Esophagus squamous epithelium (tissue), 5 donors: ENCODE measurements around the gene ISCA2. TPM values are rescaled to one million over a fixed set of nuclear protein-coding genes. Genes with fewer than 3 reads are reported as not detected.
A peak's percentile ranks its signal among the peaks of the same experiment; 100 is the strongest.

Source experiments
- DNase-seq: peaks from one replicate; lab custom pipeline; 2025; lab: John Stamatoyannopoulos, UW
- H3K27ac ChIP-seq, 4 donors: fragments of 200-600 bp; sonication (generic); one replicate each; pipeline ENCODE4 v1.5.1; 2016 to 2019; ENCODE audit warnings: mild to moderate bottlenecking in 1 of 4
- H3K27me3 ChIP-seq, 4 donors: fragments of 200-600 bp; sonication (generic); 1 replicate in 3 of 4; 2 replicates in 1 of 4; pipeline versions ENCODE4 v1.5.1 to v1.6.0; 2017 to 2021; ENCODE audit warnings: antibody characterized with exemption in 1 of 4
- H3K36me3 ChIP-seq, 3 donors: fragments of 200-600 bp; sonication (generic); one replicate each; pipeline ENCODE4 v1.5.1; 2016 to 2019
- H3K4me1 ChIP-seq, 3 donors: fragments of 200-600 bp; sonication (generic); one replicate each; pipeline ENCODE4 v1.5.1; 2017 to 2019
- H3K4me3 ChIP-seq, 4 donors: fragments of 200-600 bp; sonication (generic); 1 replicate in 3 of 4; 2 replicates in 1 of 4; pipeline ENCODE4 v1.5.1; 2016 to 2019; ENCODE audit warnings: mild to moderate bottlenecking in 2 of 4, moderate library complexity in 1 of 4
- H3K9me3 ChIP-seq, 3 donors: fragments of 200-600 bp; sonication (generic); one replicate each; pipeline ENCODE4 v1.5.1; 2016 to 2019
- POLR2A ChIP-seq, 4 donors: fragments of 450-650 bp; IDR thresholded peaks; one replicate each; pipeline ENCODE4 v1.6.1; 2017; ENCODE audit warnings: antibody characterized with exemption in 4 of 4, mild to moderate bottlenecking in 4 of 4, moderate library complexity in 3 of 4
- WGBS, 2 donors: methylation state at CpG; one replicate each; pipeline ENCODE4 v1.1.5; 2018; 5-methylcytosine and 5-hydroxymethylcytosine counted together
- intact Hi-C: fragments of 100-400 bp; cut with DNase I; formaldehyde crosslinking; loops from one replicate; pipeline ENCODE4 v1.15.0; 2022
- total RNA-seq, 4 donors: library from RNA; depleted of rRNA; stranded (reverse); fragments of >200 nt; gene quantifications; one replicate each; pipeline ENCODE4 v1.1.0, GENCODE V29; 2016
- TF ChIP-seq, protein P1 (sequence below), 6 experiments: fragments of 450-650 bp in 4 of 6; fragments of 200-600 bp in 2 of 6; sonication (generic) in 2 of 6; IDR thresholded peaks; one replicate each; pipeline ENCODE4 v1.5.1; 2016 to 2019; ENCODE audit warnings: antibody characterized with exemption in 6 of 6, mild to moderate bottlenecking in 4 of 6, moderate library complexity in 4 of 6
- donor health status: DM: yes; HTN: yes; CAD: no.

Gene ISCA2
- total RNA-seq, 4 donors from 2014 or later = 4.6 to 15.1 (median 6.2) TPM

DNA sequence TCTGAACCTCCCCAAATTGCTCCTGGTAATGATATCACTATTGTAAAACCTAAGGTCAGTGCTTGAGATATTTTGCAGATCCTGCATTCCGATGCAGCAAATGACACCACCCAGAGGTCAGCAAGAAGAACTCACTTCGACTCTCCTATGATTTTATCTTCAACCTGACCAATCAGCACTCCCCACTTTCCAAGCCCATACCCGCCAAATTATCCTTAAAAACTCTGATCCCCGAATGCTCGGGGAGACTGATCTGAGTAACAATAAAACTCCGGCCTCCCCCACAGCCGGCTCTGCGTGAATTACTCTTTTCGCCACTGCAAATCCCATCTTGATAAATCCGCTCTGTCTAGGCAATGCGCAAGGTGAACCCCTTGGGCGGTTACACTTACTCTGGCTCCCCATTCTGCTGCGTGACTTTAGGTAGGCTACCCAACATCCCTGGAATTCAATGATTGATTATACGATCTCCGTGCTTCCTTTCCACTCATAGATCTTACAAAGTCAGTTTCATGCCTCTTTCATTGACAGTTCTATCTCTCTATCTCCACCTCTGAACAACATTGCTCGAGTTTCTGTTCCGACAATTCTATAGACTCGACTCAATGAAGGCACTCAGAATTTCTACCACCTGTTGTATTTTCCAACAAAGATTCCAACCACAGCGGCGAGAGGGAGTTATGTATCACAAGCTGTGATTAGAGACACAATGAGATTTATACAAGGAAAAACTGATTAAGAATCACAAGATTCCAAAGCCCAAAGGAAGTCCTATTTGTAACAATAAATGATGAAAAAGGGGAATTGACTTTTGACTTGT lies 1.4 kb upstream of the ISCA2 start:
- peaks cover 0 to 61% (median 13%) of the 10 kb centered on the region in 3 donors for H3K4me1 ChIP-seq
- peak overlapping the region; percentile 86 to 97 (median 96) for H3K27ac ChIP-seq
- intact Hi-C loops = no loop called here
- 2 to 4% methylated on average over 20 of the region's 20 CpGs for WGBS, 2 donors
- peak overlapping the region; percentile 74 to 99 (median 86) for H3K4me3 ChIP-seq
- TF ChIP-seq, protein P1, sequence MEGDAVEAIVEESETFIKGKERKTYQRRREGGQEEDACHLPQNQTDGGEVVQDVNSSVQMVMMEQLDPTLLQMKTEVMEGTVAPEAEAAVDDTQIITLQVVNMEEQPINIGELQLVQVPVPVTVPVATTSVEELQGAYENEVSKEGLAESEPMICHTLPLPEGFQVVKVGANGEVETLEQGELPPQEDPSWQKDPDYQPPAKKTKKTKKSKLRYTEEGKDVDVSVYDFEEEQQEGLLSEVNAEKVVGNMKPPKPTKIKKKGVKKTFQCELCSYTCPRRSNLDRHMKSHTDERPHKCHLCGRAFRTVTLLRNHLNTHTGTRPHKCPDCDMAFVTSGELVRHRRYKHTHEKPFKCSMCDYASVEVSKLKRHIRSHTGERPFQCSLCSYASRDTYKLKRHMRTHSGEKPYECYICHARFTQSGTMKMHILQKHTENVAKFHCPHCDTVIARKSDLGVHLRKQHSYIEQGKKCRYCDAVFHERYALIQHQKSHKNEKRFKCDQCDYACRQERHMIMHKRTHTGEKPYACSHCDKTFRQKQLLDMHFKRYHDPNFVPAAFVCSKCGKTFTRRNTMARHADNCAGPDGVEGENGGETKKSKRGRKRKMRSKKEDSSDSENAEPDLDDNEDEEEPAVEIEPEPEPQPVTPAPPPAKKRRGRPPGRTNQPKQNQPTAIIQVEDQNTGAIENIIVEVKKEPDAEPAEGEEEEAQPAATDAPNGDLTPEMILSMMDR (IDR thresholded peaks at IDR 0.05) = peak in 3 of 6 experiments; percentile 5 to 33 (median 26)
- no peak for TF ChIP-seq POLR2A (IDR thresholded peaks at IDR 0.05)
- peaks cover 0 to 14% (median 0%) of the 10 kb centered on the region in 3 donors for H3K36me3 ChIP-seq
- H3K27me3 ChIP-seq = no peaks in the 10 kb centered on the region
- DNase-seq = no peak
- H3K9me3 ChIP-seq = no peaks in the 10 kb centered on the region

DNA sequence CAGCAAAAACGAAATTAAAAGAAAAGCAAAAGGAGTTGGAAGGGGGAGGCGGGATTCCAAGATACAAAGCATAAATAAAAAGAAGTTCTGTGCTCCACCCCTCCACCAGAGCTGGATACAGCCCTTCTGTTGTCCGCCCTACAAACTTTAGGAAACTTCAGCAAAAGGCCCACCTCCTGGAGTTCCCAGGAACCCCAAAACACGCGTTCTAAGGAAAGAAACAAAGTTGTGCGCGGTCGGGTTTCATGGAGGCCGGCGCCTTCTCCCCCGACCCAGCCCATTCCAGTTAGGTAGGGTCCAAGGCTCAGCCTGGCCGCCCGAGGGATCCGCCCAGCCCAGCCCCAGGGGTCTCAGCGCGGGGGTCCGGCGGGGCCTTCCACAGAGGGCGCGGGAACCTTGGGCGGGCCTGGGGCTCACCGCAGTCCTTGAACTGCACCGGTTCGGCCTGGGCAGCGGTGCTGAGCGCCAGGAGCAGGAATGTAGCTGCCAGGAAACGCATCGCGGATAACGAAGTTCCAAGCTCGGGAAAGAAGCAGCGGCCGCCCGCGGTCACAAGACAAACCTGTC lies 706 bp upstream of the ISCA2 start, which contains the start of gene NPC2:
Gene NPC2 (minus strand): TSS at position 530 of the 567 bp plus-strand sequence. CDS start 31 bp downstream, at position 499.
- DNase-seq = no peak
- Histone ChIP-seq H3K9me3 (no peaks in the 10 kb centered on the region), H3K36me3 (peaks cover 0 to 14% (median 0%) of the 10 kb centered on the region in 3 donors), H3K27ac (peak within 1 kb of the TSS; percentile 86 to 97 (median 96)), H3K4me1 (peaks cover 0 to 61% (median 13%) of the 10 kb centered on the region in 3 donors), H3K4me3 (peak within 1 kb of the TSS; percentile 74 to 99 (median 86)), H3K27me3 (no peaks in the 10 kb centered on the region)
- TF ChIP-seq POLR2A (IDR thresholded peaks at IDR 0.05) = peak in 2 of 4 donors; percentile 64 to 73
- TF ChIP-seq, protein P1 (IDR thresholded peaks at IDR 0.05) = no peak
- WGBS, 2 donors = 0% methylated on average over 5 of the region's 35 CpGs
- intact Hi-C loops = no loop called here

DNA sequence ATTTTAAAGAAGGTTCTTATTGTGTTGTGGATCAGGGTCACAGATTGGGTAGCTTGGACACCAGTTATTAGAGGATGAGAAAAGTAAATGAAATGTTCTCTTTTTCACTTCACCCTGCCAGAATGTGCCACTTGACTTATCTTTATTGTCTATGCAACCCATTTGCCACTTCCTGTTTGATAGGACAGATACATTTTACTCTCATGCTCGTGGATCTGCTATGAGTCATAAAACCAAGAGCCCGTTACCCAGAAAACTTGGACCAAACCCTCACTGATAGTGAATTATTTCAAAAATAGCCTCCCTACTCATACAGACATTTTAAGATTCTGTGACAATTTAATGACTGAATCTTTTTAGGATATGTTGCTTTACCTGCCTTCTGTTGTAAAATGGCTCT lies 1.8 kb downstream of the ISCA2 start:
- intact Hi-C loops = no loop called here
- peak overlapping the region in 1 of 4 donors; percentile 95 for H3K27ac ChIP-seq

DNA sequence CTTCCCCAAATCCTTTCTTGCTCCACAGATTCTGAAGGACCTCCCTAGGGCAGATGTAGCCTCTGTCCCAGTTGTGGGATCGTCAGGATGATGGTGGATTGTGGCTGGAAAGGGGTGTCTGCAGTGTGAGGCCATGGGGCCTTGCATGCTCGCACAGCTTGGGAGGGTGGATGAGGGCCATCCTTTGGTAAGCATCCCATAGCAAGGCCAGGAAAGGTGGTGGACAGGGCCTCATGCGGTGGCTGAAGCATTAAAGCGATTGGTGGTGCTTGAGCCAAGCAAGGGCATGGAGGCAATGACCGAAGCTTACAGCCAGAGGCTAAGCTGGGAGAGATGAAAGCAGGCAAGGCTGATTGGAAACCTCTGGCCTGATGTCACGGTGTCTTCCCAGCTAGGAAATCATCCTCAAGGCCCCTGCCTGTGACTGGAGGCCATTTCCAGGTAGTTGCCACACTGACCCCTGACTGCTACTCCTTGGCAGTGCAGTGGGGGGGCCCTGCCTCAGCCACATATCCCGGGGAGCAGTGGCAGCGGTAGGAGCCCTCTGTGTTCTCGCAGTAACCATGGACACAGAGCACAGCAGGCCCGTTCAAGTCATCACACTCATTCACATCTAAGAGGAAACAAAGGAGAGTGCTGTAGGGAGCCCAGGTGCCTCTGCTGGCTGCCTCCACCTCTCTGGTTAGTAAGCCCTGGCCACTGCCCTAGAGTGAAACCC lies 7.0 kb downstream of the ISCA2 start:
- Histone ChIP-seq H3K4me1 (peaks cover 0 to 32% (median 0%) of the 10 kb centered on the region in 3 donors), H3K36me3 (peaks cover 0 to 56% (median 5%) of the 10 kb centered on the region in 3 donors), H3K27ac (peak overlapping the region in 1 of 4 donors; percentile 9), H3K9me3 (no peaks in the 10 kb centered on the region), H3K4me3 (no peak overlapping the region), H3K27me3 (no peaks in the 10 kb centered on the region)
- TF ChIP-seq, protein P1 (IDR thresholded peaks at IDR 0.05) = no peak
- no peak for TF ChIP-seq POLR2A (IDR thresholded peaks at IDR 0.05)
- intact Hi-C loops = no loop called here
- no peak for DNase-seq
- 75 to 100% methylated on average over 3 to 7 of the region's 10 CpGs for WGBS, 2 donors

More for the DNA sequence above, 1.8 kb downstream of the ISCA2 start:
- Histone ChIP-seq H3K9me3 (no peaks in the 10 kb centered on the region), H3K36me3 (peaks cover 0 to 18% (median 0%) of the 10 kb centered on the region in 3 donors), H3K4me3 (no peak overlapping the region), H3K27me3 (no peaks in the 10 kb centered on the region), H3K4me1 (peaks cover 0 to 40% (median 9%) of the 10 kb centered on the region in 3 donors)
- TF ChIP-seq POLR2A (IDR thresholded peaks at IDR 0.05) = no peak
- TF ChIP-seq, protein P1 (IDR thresholded peaks at IDR 0.05) = no peak
- no peak for DNase-seq
- 40 to 56% methylated on average over 2 of the region's 2 CpGs for WGBS, 2 donors
